H9 (cell line): Measurements from ENCODE around the gene DHDDS. TPM values are rescaled to one million over a fixed set of nuclear protein-coding genes. Genes with fewer than 3 reads are reported as not detected.

Source experiments
- DNase-seq: peaks from one replicate; pipeline ENCODE4 v3.0.0-alpha.2; 2017
- H2AFZ ChIP-seq: one replicate; pipeline ENCODE4 v1.6.1; 2013; ENCODE audit warnings: mild to moderate bottlenecking, low read length, control low read depth, moderate library complexity
- H2AK5ac ChIP-seq: 2 replicates; pipeline ENCODE4 v1.6.1; 2013; ENCODE audit warnings: low read length, control low read depth, mixed read lengths; ENCODE audit not compliant: insufficient read length
- H2BK120ac ChIP-seq: one replicate; pipeline ENCODE4 v1.6.1; 2013; ENCODE audit warnings: low read depth, mild to moderate bottlenecking, low read length, control low read depth, inconsistent platforms; ENCODE audit not compliant: poor library complexity, severe bottlenecking
- H2BK12ac ChIP-seq: 2 replicates; pipeline ENCODE4 v1.6.1; 2013; ENCODE audit warnings: low read length, control low read depth, mixed read lengths, low read depth; ENCODE audit not compliant: insufficient read length
- H2BK15ac ChIP-seq: 2 replicates; pipeline ENCODE4 v1.6.1; 2013; ENCODE audit warnings: low read depth, low read length, control low read depth
- H2BK20ac ChIP-seq: one replicate; pipeline ENCODE4 v1.6.1; 2013; ENCODE audit warnings: low read depth, mild to moderate bottlenecking, low read length, control low read depth, inconsistent platforms; ENCODE audit not compliant: poor library complexity, severe bottlenecking
- H2BK5ac ChIP-seq: 2 replicates; pipeline ENCODE4 v1.6.1; 2013; ENCODE audit warnings: low read length, control low read depth, mixed read lengths; ENCODE audit not compliant: insufficient read length
- H3K14ac ChIP-seq: 2 replicates; pipeline ENCODE4 v1.6.1; 2013; ENCODE audit warnings: low read length, control low read depth; ENCODE audit not compliant: insufficient read depth
- H3K18ac ChIP-seq: 2 replicates; pipeline ENCODE4 v1.6.1; 2013; ENCODE audit warnings: low read depth, mild to moderate bottlenecking, mixed read lengths, low read length, control low read depth; ENCODE audit not compliant: insufficient read length
- H3K23ac ChIP-seq: 2 replicates; pipeline ENCODE4 v1.6.1; 2013; ENCODE audit warnings: low read length, control low read depth, mixed read lengths, low read depth; ENCODE audit not compliant: insufficient read length
- H3K23me2 ChIP-seq: 2 replicates; pipeline ENCODE4 v1.6.1; 2013; ENCODE audit warnings: low read depth, mild to moderate bottlenecking, mixed read lengths, low read length, control low read depth; ENCODE audit not compliant: insufficient read length, poor library complexity, severe bottlenecking
- H3K27ac ChIP-seq: 2 replicates; pipeline ENCODE4 v1.5.1; 2013; ENCODE audit warnings: low read length, control low read depth, mixed read lengths, low read depth; ENCODE audit not compliant: insufficient read length
- H3K27me3 ChIP-seq: 2 replicates; pipeline ENCODE4 v1.6.1; 2013; ENCODE audit warnings: low read length, control low read depth, inconsistent platforms; ENCODE audit not compliant: insufficient read depth
- H3K4ac ChIP-seq: 2 replicates; pipeline ENCODE4 v1.6.1; 2013; ENCODE audit warnings: low read depth, mild to moderate bottlenecking, control low read depth, inconsistent platforms, low read length, moderate library complexity
- H3K4me1 ChIP-seq: 2 replicates; pipeline ENCODE4 v1.6.1; 2013; ENCODE audit warnings: low read length, control low read depth, inconsistent platforms; ENCODE audit not compliant: insufficient read depth
- H3K4me2 ChIP-seq: 2 replicates; pipeline ENCODE4 v1.6.1; 2013; ENCODE audit warnings: low read length, control low read depth, mixed read lengths; ENCODE audit not compliant: insufficient read length, insufficient read depth
- H3K56ac ChIP-seq: 2 replicates; pipeline ENCODE4 v1.6.1; 2013; ENCODE audit warnings: low read depth, mild to moderate bottlenecking, mixed read lengths, low read length, control low read depth; ENCODE audit not compliant: insufficient read length
- H3K79me1 ChIP-seq: 2 replicates; pipeline ENCODE4 v1.6.1; 2013; ENCODE audit warnings: low read depth, mild to moderate bottlenecking, moderate library complexity, low read length, control low read depth, inconsistent platforms; ENCODE audit not compliant: insufficient read depth, poor library complexity, severe bottlenecking
- H3K79me2 ChIP-seq: 2 replicates; pipeline ENCODE4 v1.6.1; 2013; ENCODE audit warnings: low read length, control low read depth, inconsistent platforms; ENCODE audit not compliant: insufficient read depth
- H3K9ac ChIP-seq: 2 replicates; pipeline ENCODE4 v1.6.1; 2013; ENCODE audit warnings: low read length, control low read depth, mixed read lengths; ENCODE audit not compliant: insufficient read length; ENCODE audit errors: extremely low read depth
- H3K9me3 ChIP-seq: one replicate; pipeline ENCODE4 v1.6.1; 2013; ENCODE audit warnings: low read depth, low read length, inconsistent platforms; ENCODE audit not compliant: control insufficient read depth
- H3T11ph ChIP-seq: one replicate; pipeline ENCODE4 v1.6.1; 2013; ENCODE audit warnings: mild to moderate bottlenecking, low read length, control low read depth, inconsistent platforms
- H4K20me1 ChIP-seq: one replicate; pipeline ENCODE4 v1.6.1; 2013; ENCODE audit not compliant: control insufficient read depth, insufficient read length, insufficient read depth
- H4K5ac ChIP-seq: 2 replicates; pipeline ENCODE4 v1.6.1; 2013; ENCODE audit warnings: low read depth, mild to moderate bottlenecking, mixed read lengths, low read length, control low read depth; ENCODE audit not compliant: insufficient read length
- H4K8ac ChIP-seq: replicated peaks from 2 replicates; pipeline ENCODE4 v1.6.1; 2013; ENCODE audit warnings: low read length, control low read depth, mixed read lengths, low read depth; ENCODE audit not compliant: insufficient read length
- H4K91ac ChIP-seq: 2 replicates; pipeline ENCODE4 v1.6.1; 2013; ENCODE audit warnings: low read depth, mild to moderate bottlenecking, moderate library complexity, mixed read lengths, low read length, control low read depth; ENCODE audit not compliant: insufficient read length
- H3K27ac Mint-ChIP-seq, 3 experiments: 2 replicates in 2 of 3; 3 replicates in 1 of 3; pipeline ENCODE4 v1.8.0; 2020 to 2021; ENCODE audit warnings: mixed read lengths in 3 of 3, mild to moderate bottlenecking in 1 of 3, moderate library complexity in 1 of 3
- H3K27me3 Mint-ChIP-seq: 2 replicates; pipeline ENCODE4 v1.8.0; 2021; ENCODE audit warnings: low read depth, mild to moderate bottlenecking, moderate library complexity, mixed read lengths
- H3K36me3 Mint-ChIP-seq, 3 experiments: 2 replicates in 2 of 3; 3 replicates in 1 of 3; pipeline ENCODE4 v1.8.0; 2020 to 2021; ENCODE audit warnings: low read depth in 3 of 3, mixed read lengths in 3 of 3; ENCODE audit not compliant: insufficient read depth in 1 of 3
- H3K4me1 Mint-ChIP-seq, 2 experiments: 2 replicates each; pipeline ENCODE4 v1.8.0; 2020; ENCODE audit warnings: mixed read lengths in 2 of 2
- H3K4me3 Mint-ChIP-seq, 2 experiments: 2 replicates in 1 of 2; 3 replicates in 1 of 2; pipeline ENCODE4 v1.8.0; 2020 to 2021; ENCODE audit warnings: mild to moderate bottlenecking in 2 of 2, mixed read lengths in 2 of 2, moderate library complexity in 1 of 2
- H3K9me3 Mint-ChIP-seq, 2 experiments: 2 replicates in 1 of 2; 3 replicates in 1 of 2; pipeline ENCODE4 v1.8.0; 2020; ENCODE audit warnings: mild to moderate bottlenecking in 2 of 2, mixed read lengths in 2 of 2, moderate library complexity in 1 of 2
- WGBS: extraction: QIAGEN DNeasy Blood & Tissue Kit; methylation state at CpG from one replicate; pipeline ENCODE4 v1.1.7; 2013; ENCODE audit warnings: missing lambda C conversion rate, low lambda C conversion rate, mixed read lengths; ENCODE audit not compliant: insufficient read length; ENCODE audit errors: extremely low coverage; 5-methylcytosine and 5-hydroxymethylcytosine counted together
- total RNA-seq: library from RNA; stranded (reverse); gene quantifications from 2 replicates; pipeline ENCODE4 v1.2.1, GENCODE V29; 2021
- TF ChIP-seq, protein P1 (sequence below): fragments of 200-600 bp; sonication (generic); conservative IDR thresholded peaks from 3 replicates; pipeline ENCODE4 v1.8.0; 2021; ENCODE audit warnings: antibody characterized with exemption, mild to moderate bottlenecking

Gene DHDDS
- total RNA-seq, 1 experiment from 2014 or later: 61.2 TPM

DNA sequence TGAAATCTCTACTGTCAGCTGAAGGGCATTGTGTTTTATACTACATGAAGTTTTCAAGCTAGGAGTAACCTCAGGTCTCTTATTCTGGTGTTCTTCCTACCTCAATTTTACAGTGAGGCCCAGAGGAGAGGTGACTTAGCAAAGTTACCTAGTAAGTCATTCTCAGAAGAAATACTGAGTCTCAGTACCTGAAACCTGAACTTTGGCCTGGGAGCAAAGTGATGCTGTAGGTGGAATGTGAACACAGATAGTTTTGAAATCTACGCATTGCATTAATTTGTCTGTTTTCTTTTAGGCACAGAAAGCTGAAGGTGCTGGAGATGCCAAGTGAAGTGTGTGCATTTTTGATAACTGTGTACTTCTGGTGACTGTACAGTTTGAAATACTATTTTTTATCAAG, 42.7 kb downstream of the DHDDS start:
- no CpG with 5 or more reads among the region's 1 CpG for WGBS
- Histone ChIP-seq H4K91ac (no peak overlapping the region), H3K4me2 (no peak overlapping the region), H3K56ac (no peak overlapping the region), H2AFZ (no peak overlapping the region), H3K79me1 (no peaks in the 10 kb centered on the region), H3K14ac (no peak overlapping the region), H3K79me2 (peaks cover 4% of the 10 kb centered on the region; the same call in 1 of the 2 replicates), H3K27ac (no peak overlapping the region), H2BK12ac (no peak overlapping the region), H3K27me3 (no peaks in the 10 kb centered on the region), H4K8ac (no peak overlapping the region), H3K4me1 (no peaks in the 10 kb centered on the region; the same call in 1 of the 2 replicates), H3K9ac (no peak overlapping the region), H2BK5ac (no peak overlapping the region), H2BK20ac (no peak overlapping the region), H3T11ph (no peak overlapping the region), H3K9me3 (no peaks in the 10 kb centered on the region), H3K18ac (no peak overlapping the region), H4K5ac (no peak overlapping the region), H3K23ac (no peak overlapping the region), H2AK5ac (no peak overlapping the region), H2BK15ac (no peak overlapping the region), H2BK120ac (no peak overlapping the region), H4K20me1 (no peaks in the 10 kb centered on the region), H3K23me2 (peaks cover 10% of the 10 kb centered on the region), H3K4ac (no peak overlapping the region)
- TF ChIP-seq, protein P1, sequence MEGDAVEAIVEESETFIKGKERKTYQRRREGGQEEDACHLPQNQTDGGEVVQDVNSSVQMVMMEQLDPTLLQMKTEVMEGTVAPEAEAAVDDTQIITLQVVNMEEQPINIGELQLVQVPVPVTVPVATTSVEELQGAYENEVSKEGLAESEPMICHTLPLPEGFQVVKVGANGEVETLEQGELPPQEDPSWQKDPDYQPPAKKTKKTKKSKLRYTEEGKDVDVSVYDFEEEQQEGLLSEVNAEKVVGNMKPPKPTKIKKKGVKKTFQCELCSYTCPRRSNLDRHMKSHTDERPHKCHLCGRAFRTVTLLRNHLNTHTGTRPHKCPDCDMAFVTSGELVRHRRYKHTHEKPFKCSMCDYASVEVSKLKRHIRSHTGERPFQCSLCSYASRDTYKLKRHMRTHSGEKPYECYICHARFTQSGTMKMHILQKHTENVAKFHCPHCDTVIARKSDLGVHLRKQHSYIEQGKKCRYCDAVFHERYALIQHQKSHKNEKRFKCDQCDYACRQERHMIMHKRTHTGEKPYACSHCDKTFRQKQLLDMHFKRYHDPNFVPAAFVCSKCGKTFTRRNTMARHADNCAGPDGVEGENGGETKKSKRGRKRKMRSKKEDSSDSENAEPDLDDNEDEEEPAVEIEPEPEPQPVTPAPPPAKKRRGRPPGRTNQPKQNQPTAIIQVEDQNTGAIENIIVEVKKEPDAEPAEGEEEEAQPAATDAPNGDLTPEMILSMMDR: no peak
- Mint-ChIP-seq H3K27me3 (no peaks in the 10 kb centered on the region; the same call in 1 of the 2 replicates), H3K4me3 (peak overlapping the region in 1 of 2 experiments; percentile 88; a peak in 3 of 5 replicates), H3K4me1 (peaks cover 23 to 35% of the 10 kb centered on the region in 2 experiments), H3K9me3 (no peaks in the 10 kb centered on the region), H3K36me3 (peaks cover 44 to 63% (median 57%) of the 10 kb centered on the region in 3 experiments), H3K27ac (peak overlapping the region in 1 of 3 experiments; percentile 78; a peak in 1 of 7 replicates)
- no peak for DNase-seq
